Measurements from ENCODE around the gene LARGE2.

DNA sequence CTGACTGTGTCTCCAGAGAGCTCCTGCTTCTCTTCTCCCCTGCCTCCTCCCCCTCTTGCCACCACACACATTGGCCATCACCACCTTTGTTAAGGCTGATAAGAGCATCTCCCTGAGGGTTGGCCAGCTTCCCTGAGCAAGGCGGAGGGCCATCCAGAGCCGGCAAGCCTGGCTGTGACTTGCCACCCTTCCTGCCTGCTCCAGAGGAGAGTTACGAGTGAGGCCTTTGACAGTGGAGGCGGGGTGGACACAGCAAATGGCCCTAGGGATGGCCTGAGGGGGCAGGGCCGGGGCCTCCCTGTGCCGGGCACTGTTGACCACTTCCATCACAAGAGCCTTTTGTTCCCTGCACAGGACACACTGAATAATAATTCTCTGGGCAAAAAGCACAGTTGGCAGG lies 20.8 kb upstream of the LARGE2 start:
- TF ChIP-seq, protein P1, sequence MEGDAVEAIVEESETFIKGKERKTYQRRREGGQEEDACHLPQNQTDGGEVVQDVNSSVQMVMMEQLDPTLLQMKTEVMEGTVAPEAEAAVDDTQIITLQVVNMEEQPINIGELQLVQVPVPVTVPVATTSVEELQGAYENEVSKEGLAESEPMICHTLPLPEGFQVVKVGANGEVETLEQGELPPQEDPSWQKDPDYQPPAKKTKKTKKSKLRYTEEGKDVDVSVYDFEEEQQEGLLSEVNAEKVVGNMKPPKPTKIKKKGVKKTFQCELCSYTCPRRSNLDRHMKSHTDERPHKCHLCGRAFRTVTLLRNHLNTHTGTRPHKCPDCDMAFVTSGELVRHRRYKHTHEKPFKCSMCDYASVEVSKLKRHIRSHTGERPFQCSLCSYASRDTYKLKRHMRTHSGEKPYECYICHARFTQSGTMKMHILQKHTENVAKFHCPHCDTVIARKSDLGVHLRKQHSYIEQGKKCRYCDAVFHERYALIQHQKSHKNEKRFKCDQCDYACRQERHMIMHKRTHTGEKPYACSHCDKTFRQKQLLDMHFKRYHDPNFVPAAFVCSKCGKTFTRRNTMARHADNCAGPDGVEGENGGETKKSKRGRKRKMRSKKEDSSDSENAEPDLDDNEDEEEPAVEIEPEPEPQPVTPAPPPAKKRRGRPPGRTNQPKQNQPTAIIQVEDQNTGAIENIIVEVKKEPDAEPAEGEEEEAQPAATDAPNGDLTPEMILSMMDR (IDR thresholded peaks at IDR 0.05; ENCODE audit: borderline replicate concordance, extremely low read depth, low read length, poor library complexity, severe bottlenecking): no peak
- no peak for TF ChIP-seq EZH2 (IDR thresholded peaks at IDR 0.05; ENCODE audit: borderline replicate concordance, low read depth, low read length, severe bottlenecking)

All from DND-41 (cell line).